Measurements from ENCODE around the gene SCAMP1. TPM values are rescaled to one million over a fixed set of nuclear protein-coding genes. Genes with fewer than 3 reads are reported as not detected.

The SCAMP1 gene
- total and polyA plus RNA-seq, 5 donors, result 14.6 to 44.1 (median 40.1) TPM

- intact Hi-C loops (cut with DNase I), result no loop called here
- no peaks in the 10 kb centered on the region for H3K27me3 ChIP-seq (ENCODE audit: control insufficient read depth, insufficient read depth)
- no peaks in the 10 kb centered on the region for H3K9me3 ChIP-seq (ENCODE audit: control insufficient read depth, low read length)
- H3K4me3 ChIP-seq (ENCODE audit: low read length), result no peak overlapping the region
- H3K27ac ChIP-seq (ENCODE audit: low read length), result no peak overlapping the region
- 92% methylated on average over 2 of the region's 2 CpGs for WGBS
- peaks cover 13% of the 10 kb centered on the region for H3K4me1 ChIP-seq (ENCODE audit: control insufficient read depth, insufficient read depth, low read length)
- no peak for DNase-seq
- no peak for ATAC-seq
These were observed 147.1 kb downstream of the SCAMP1 start for GRCh38 chr5:78507531-78507930.

- Histone ChIP-seq H3K9me3 (ENCODE audit: control insufficient read depth, low read length) (no peaks in the 10 kb centered on the region), H3K4me3 (ENCODE audit: low read length) (no peak overlapping the region), H3K4me1 (ENCODE audit: control insufficient read depth, insufficient read depth, low read length) (peaks cover 13% of the 10 kb centered on the region), H3K27me3 (ENCODE audit: control insufficient read depth, insufficient read depth) (no peaks in the 10 kb centered on the region), H3K27ac (ENCODE audit: low read length) (no peak overlapping the region)
- intact Hi-C loops (cut with DNase I), result no loop called here
- WGBS, result 31% methylated on average over 3 of the region's 3 CpGs
- no peak for ATAC-seq
- DNase-seq, result no peak
These were observed 147.9 kb downstream of the SCAMP1 start for GRCh38 chr5:78508186-78508765.

DNA sequence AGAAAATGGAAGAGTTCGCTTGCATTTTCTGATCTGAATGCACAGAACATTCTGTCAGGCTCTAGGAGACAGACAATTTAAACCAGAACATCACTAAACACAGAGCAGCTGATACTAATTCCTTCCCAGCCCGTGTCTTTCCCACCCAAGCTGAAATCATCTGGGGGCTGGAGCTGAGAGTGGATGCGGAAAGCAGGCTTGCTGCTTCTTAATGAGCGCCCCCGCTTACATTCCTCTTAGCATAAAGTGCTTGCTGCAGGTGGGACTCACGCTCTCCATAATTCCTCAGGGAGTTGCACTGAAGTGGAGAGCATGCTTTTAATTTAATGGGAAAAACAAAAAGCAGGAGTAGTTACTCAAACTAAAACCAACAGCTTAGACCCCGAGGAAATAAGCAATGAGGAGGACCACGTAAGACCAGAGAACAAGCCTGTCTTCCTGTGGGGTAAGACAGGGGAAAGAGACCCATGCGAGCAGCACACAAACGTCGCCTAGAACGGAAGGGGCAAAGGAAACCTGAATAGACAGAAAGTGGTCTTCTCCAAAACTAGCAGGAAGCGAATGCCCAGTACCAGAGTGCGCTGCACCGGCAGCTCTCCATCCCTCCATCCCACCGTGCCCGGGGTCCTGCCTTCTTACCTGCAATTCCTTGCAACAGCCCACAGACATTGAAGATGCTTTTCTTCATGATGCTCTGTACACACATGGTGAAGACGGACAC, 148.9 kb downstream of the SCAMP1 start:
- H3K4me3 ChIP-seq (ENCODE audit: low read length), result peak overlapping the region; percentile 42
- DNase-seq, result no peak
- 60% methylated on average over 18 of the region's 18 CpGs for WGBS
- ATAC-seq, result no peak
- no peak overlapping the region for H3K27ac ChIP-seq (ENCODE audit: low read length)
- no peaks in the 10 kb centered on the region for H3K9me3 ChIP-seq (ENCODE audit: control insufficient read depth, low read length)
- H3K27me3 ChIP-seq (ENCODE audit: control insufficient read depth, insufficient read depth), result no peaks in the 10 kb centered on the region
- H3K4me1 ChIP-seq (ENCODE audit: control insufficient read depth, insufficient read depth, low read length), result peaks cover 12% of the 10 kb centered on the region
- intact Hi-C loops (cut with DNase I), result no loop called here

DNA sequence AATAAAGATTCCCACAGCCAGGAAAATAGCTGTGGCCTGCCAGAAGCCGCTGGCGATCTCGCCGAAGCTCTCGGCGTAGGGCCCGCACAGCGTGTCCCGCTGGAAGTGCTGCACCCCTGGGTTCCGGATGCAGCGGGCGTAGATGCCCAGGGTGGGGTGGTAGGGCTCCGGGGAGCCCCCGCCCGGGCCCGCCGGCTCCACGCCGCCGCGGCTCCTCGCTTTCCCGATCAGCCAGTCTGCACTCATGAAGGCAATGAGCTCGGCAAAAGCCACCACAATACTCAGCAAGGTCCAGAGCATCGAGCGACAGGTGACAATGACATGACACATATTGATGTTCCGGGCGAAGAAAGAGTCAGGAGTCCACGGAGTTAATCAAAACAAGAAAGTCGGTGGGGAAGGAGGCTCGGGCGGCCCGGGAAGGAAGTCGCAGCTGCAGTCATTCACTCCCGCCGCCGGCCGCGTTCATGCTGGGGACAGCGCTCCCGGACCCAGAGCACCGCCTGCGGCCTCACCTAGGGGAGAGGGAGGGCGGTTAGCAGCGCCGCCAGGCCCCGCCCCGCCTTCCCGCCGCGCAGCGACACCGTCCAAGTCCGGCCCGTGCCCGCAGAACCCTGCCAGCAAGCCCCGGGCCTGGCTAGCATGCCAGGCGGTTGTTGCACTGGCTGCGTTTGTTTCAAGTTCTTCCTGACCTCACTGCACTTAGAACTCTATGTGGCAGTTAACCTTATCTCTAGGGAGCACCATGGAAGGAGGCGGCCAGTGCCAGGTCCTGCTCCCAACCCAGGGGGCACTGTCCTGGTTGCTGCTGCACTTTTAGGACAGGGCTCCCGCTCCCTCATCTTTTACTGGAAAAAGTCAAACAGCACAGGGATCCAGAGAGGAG, 149.7 kb downstream of the SCAMP1 start:
- Histone ChIP-seq H3K27me3 (ENCODE audit: control insufficient read depth, insufficient read depth) (no peaks in the 10 kb centered on the region), H3K9me3 (ENCODE audit: control insufficient read depth, low read length) (no peaks in the 10 kb centered on the region), H3K27ac (ENCODE audit: low read length) (peak overlapping the region; percentile 85), H3K4me3 (ENCODE audit: low read length) (peak overlapping the region; percentile 42), H3K4me1 (ENCODE audit: control insufficient read depth, insufficient read depth, low read length) (peaks cover 6% of the 10 kb centered on the region)
- ATAC-seq, result peak; percentile 90 to 92
- WGBS, result 12% methylated on average over 61 of the region's 61 CpGs
- intact Hi-C loops (cut with DNase I), result no loop called here
- peak; percentile 69 to 90 (median 89) for DNase-seq

DNA sequence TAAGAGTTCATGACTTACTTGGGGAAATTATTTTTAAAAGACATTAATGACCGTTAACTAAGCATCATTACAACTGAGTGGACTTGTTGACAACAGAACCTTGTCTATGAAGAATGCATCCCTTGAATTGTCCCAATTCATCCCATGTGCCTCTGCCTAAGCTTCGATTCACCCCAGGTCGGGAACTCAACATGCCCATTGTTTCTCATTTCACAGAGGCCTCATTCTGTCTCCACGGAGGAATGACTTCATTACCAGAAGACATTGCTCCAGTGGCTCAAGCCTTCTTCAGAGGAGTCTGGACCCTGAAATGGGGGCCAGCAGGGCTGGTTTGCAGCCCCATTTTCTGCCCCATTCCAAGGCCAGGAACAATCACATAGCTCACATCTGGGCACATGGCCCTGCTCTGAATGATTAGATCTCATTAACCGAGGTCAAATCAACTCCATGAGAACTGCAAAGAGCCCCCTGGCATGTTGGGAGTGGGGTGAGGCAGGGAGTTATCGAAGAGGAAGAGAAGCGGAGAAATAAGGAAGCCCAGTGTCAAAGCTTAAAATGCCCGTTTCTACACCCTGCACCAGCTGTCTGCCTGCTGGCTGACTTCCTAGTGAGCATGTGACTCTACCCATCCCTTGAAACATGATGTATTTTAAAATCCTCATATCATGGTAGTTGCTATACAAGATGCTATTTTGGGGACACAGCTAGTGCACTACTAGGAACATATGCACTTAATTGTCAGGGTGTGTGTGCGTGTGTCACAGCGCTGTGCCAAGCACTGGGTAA, 150.9 kb downstream of the SCAMP1 start:
- H3K27me3 ChIP-seq (ENCODE audit: control insufficient read depth, insufficient read depth), result no peaks in the 10 kb centered on the region
- 65% methylated on average over 10 of the region's 10 CpGs for WGBS
- peak; percentile 30 to 47 for ATAC-seq
- no peaks in the 10 kb centered on the region for H3K9me3 ChIP-seq (ENCODE audit: control insufficient read depth, low read length)
- DNase-seq, result peak in 1 of 3 donors; percentile 77
- H3K27ac ChIP-seq (ENCODE audit: low read length), result peak overlapping the region; percentile 39
- intact Hi-C loops (cut with DNase I), result no loop called here
- H3K4me1 ChIP-seq (ENCODE audit: control insufficient read depth, insufficient read depth, low read length), result peaks cover 3% of the 10 kb centered on the region
- no peak overlapping the region for H3K4me3 ChIP-seq (ENCODE audit: low read length)

GRCh38 chr5:78512435-78512834, 152.0 kb downstream of the SCAMP1 start:
- no peak overlapping the region for H3K4me3 ChIP-seq (ENCODE audit: low read length)
- intact Hi-C loops (cut with DNase I), result no loop called here
- ATAC-seq (no peak), DNase-seq (no peak)
- no peaks in the 10 kb centered on the region for H3K9me3 ChIP-seq (ENCODE audit: control insufficient read depth, low read length)
- H3K4me1 ChIP-seq (ENCODE audit: control insufficient read depth, insufficient read depth, low read length), result peaks cover 3% of the 10 kb centered on the region
- 93% methylated on average over 3 of the region's 3 CpGs for WGBS
- H3K27me3 ChIP-seq (ENCODE audit: control insufficient read depth, insufficient read depth), result no peaks in the 10 kb centered on the region
- no peak overlapping the region for H3K27ac ChIP-seq (ENCODE audit: low read length)

DNA sequence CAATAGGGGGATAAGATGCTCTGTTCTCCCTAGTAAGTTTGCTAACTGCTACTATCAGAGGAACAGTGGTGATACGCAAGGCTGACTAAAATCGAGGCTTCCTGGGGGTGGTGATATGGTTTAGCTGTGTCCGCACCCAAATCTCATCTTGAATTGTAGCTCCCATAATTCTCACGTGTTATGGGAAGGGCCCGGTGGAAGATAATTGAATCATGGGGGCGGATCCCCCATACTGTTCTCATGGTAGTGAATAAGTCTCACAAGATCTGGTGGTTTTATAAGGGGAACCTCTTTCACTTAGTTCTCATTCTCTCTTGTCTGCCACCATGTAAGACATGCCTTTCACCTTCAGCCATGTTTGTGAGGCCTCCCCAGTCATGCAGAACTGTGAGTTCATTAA, 153.0 kb downstream of the SCAMP1 start:
- WGBS, result 80% methylated on average over 6 of the region's 6 CpGs
- Histone ChIP-seq H3K9me3 (ENCODE audit: control insufficient read depth, low read length) (no peaks in the 10 kb centered on the region), H3K27ac (ENCODE audit: low read length) (no peak overlapping the region), H3K4me3 (ENCODE audit: low read length) (no peak overlapping the region), H3K4me1 (ENCODE audit: control insufficient read depth, insufficient read depth, low read length) (peaks cover 2% of the 10 kb centered on the region), H3K27me3 (ENCODE audit: control insufficient read depth, insufficient read depth) (no peaks in the 10 kb centered on the region)
- intact Hi-C loops (cut with DNase I), result no loop called here
- no peak for DNase-seq
- no peak for ATAC-seq

GRCh38 chr5:78514427-78515330, 154.3 kb downstream of the SCAMP1 start:
- intact Hi-C loops (cut with DNase I), result no loop called here
- no peak for DNase-seq
- Histone ChIP-seq H3K27me3 (ENCODE audit: control insufficient read depth, insufficient read depth) (no peaks in the 10 kb centered on the region), H3K27ac (ENCODE audit: low read length) (no peak overlapping the region), H3K9me3 (ENCODE audit: control insufficient read depth, low read length) (no peaks in the 10 kb centered on the region), H3K4me1 (ENCODE audit: control insufficient read depth, insufficient read depth, low read length) (peaks cover 5% of the 10 kb centered on the region), H3K4me3 (ENCODE audit: low read length) (no peak overlapping the region)
- ATAC-seq, result no peak
- 80% methylated on average over 8 of the region's 8 CpGs for WGBS

DNA sequence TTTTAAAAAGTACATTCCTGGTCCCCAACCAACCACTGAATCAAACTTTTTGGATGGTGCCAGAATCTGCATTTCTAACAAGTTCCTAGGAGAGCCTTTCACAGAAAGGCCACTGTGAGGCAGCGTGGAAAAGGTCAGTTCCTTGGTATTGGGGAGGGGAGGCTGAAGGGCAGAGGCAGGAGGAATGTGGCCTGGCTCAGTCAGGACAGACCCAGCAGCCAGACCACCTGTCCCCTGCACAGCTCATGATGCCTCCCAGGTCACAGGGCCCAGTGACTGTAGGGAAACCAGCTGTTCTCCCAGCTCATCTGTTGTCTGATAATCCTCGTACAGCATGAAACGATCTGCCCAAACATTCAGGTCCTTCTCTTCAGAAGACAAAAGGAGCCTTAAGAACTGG, 155.3 kb downstream of the SCAMP1 start:
- ATAC-seq (no peak), DNase-seq (no peak)
- H3K27ac ChIP-seq (ENCODE audit: low read length), result no peak overlapping the region
- peaks cover 5% of the 10 kb centered on the region for H3K4me1 ChIP-seq (ENCODE audit: control insufficient read depth, insufficient read depth, low read length)
- no peaks in the 10 kb centered on the region for H3K27me3 ChIP-seq (ENCODE audit: control insufficient read depth, insufficient read depth)
- 89% methylated on average over 3 of the region's 3 CpGs for WGBS
- intact Hi-C loops (cut with DNase I), result no loop called here
- no peaks in the 10 kb centered on the region for H3K9me3 ChIP-seq (ENCODE audit: control insufficient read depth, low read length)
- H3K4me3 ChIP-seq (ENCODE audit: low read length), result no peak overlapping the region

All from right cardiac atrium (tissue), 5 donors.